HG02642 (cell line): ENCODE measurements around the gene ZNF329.
A peak's percentile ranks its signal among the peaks of the same experiment; 100 is the strongest.
"Not testable (repeated sequence)": the region's sequence is repeated elsewhere in the genome, so short reads cannot be mapped to it uniquely, and the experiment has no call there.

Experiments
- ATAC-seq: cut with Tn5 transposase; IDR thresholded peaks from one replicate; pipeline ENCODE4 v1.9.1; 2021; ENCODE audit warnings: mild to moderate bottlenecking; ENCODE audit not compliant: unreplicated experiment, poor library complexity

ZNF329 gene

DNA sequence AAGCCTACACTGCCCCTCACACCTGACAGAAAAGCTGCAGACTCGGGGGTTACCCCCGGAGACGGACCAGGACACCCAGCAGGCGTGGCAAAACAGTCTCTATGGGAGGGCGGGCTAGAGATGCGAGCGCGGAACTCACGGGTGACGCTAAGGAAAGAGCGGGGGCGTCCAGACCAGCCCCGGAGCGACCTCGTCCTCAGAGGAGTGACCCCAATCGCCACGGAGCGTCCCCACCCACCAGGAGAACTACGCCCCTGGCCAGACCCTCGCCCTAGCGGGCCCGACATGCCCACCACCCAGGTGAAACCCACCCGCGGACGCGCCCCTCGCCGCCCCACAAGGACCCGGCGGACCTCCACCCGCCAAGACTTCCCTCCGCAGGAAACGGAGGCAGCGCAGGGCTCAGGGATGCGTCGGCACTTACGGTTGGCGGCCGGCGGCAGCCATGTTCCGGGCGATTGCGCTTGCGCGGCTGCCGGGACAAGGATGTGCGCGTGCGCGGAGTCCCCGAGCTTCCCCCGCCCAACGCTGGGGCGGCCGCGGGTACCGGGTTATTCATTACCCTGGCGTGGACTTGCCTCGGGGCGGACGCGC lies at the start of gene ZNF329:
Gene ZNF329 (minus strand): TSS at position 462 of the 594 bp plus-strand sequence. CDS start 21,286 bp downstream, outside the sequence.
- peak; percentile 71 for ATAC-seq

DNA sequence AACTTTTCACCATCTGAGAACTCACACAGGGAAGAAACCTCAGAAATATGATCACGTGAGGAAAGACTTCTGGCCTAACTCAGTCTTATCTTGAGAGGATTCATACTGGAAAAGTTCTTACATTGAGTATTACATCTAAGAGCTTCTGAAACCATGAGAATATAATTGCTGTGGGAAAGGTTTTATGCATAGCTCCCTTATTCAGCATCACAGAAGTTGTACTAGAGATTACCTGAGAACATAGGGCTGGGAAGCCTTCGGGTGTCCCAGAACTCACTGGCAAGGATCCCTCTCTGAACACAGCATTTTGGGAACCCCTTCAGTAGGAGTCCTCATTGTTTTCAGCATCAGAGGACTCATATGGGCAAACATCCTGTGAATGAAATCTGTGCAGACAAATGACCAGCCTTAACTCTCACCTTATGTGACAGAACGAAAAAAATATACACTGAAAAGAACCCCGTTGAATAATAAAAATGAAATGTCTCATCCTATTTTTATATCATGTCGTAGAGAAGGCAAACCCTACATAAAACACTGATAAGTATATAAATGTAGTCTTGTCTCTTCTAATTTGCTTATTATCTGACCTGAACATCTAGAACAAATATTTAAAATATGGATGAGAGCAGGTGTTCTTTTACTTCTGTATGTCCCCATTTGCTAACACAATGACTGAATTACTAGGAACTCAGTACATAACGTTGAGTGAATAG lies 46.5 kb upstream of the ZNF329 start:
- no peak for ATAC-seq

DNA sequence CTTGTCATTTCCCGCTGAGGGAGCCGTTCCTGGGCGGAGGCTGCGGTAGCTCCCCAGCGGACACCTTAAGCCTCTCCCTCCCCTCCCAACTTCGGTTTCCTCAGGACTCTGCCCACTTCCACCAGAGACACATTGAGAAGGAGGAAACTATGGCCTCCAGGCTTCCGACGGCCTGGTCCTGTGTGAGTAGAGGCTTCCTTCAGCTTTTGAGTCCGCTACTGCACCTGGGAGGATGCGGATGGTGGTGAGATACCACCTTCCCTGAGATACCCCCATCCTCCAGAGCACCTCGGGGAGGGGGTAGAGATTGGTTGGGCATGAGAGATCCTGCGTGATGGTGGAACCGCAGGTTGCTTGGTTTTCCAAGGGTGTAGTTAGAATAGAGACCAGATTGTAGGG lies 33.2 kb upstream of the ZNF329 start:
- no peak for ATAC-seq

DNA sequence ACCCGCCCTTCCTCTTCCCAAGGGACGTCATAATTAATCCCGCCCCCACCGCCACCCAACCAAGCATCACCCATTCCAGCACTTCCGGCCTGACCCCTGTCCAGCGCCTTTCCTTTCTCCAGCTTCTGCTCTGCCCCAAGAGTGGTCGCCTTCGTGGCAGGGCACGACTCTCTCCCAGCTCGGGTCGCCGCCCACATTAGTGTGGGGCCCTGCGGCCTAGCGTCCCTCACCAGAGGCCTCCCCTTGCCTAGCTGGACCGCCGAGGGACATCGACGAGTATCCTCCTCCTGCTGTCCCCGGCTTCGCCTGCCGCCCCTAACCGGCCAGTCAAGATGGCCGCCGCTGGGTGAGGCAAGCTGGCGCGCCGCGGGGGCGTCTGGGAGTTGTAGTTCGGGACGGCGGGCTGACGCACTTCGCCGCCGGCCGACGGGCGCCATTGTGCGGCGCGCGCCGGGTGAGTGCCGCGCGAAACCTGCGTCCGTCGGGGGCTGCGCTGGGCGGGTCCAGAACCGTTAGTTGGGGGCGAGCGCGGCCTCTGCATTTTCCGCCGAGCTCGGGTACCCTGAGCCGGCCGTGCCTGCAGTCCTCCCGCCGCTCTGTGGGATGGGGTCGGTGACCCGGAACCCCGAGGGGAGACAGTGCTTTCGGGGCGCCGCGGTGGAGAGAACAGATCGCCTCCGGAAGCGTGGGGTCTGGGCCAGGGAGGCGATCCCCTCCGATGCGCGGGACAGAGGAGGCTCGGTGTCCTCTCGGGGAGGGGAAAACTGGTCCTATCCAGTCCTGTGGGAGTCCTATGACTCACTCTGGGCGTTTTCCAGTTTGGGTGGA lies 32.6 kb upstream of the ZNF329 start, which contains the start of gene ZNF274:
Gene ZNF274 (plus strand): TSS at position 73 of the 828 bp plus-strand sequence. CDS start 905 bp downstream, outside the sequence.
- peak; percentile 91 for ATAC-seq

DNA sequence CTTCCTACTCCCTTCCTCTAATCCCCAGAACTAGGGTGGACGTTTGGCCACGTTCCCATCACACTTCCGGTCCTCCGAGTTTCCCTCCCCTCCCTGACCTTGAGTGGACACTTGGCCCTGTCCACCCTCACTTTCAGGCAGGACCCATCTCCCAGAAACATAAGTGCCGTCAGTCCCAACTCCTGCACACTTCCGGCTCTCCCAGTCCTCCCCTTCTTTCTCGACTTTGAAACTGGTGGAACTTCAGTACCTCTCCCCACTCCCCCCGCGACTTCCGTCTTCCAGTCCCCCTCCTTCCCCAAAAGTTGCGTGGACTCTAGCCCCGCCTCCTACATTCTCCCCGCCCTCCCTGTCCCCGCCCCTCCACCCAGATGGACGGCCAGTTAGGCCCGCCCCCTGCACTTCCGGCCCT lies 32.0 kb upstream of the ZNF329 start:
- ATAC-seq, result no peak

DNA sequence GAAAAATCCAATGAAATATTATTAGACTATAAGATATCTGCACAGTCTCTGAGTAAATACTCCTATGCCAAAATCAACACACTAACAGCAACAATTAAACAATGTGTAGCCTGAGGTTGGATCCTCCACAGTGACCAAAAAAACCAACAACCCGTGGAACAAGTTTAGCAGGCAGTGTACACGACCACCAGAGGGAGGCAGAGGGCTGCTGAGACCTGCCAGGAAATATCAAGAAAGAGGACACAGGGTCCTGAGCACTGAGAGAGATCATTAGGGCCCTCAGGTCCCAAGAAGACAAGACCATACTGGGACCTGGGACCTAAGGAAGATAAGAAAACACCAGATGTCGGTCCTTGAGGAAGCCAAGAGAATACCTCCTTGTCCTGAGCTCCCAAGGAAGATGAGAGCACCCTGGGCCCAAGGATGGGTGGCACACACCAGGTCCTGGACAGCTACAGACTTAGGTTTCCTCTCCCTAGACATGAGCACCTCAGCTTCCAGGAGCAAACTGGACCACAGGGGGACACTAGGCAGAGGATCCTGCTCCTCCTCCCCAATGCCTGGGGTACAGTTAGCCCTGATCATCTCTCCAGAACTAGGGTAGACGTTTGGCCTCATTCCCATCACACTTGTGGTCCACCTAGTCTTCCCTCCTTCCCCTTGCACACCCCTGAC lies 31.4 kb upstream of the ZNF329 start:
- ATAC-seq, result no peak

DNA sequence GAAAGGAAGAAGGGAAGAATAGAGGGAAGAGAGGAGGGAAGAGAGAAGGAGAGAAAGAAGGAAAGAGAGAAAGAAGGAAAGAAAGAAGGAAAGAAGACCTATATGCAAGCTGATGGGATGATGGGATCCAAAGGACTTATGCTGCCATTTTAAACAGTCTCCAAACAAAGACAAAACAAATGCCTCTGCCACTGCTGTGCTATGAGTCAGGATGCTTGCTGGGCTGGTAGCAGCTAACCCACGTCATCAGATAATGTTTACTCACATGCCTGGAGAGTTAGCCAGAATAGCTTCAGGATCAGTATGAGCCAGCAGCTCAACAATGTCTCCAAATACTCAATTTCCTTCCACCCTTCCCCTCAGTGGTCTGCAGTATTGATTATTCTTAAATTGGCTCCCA lies 20.3 kb upstream of the ZNF329 start:
- no peak for ATAC-seq

DNA sequence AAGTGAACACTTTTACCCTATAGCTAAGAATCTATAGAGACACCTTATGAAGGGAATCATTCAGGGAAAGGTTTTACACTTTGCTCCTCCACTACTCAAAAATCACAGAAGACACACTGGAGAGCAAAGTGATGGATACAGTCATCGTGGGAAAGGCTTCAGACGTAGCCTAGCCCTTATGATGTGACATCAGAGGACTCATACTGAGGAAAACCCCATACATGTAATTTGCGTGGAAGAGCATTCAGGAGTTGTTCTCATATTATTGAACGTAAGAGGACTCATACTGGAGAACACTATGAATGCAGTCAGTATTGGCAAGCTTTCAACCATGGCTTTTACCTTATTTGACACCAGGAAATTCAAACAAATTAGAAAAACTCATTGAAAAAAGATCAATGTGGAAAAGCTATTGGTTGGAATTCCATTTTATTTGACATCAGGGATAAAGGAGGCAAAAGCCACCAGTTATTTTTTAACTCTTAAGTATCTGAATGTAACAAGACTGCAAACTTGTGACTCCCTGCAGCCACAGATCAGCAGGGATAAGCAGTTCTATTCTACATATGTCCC lies 16.2 kb upstream of the ZNF329 start:
- no peak for ATAC-seq

DNA sequence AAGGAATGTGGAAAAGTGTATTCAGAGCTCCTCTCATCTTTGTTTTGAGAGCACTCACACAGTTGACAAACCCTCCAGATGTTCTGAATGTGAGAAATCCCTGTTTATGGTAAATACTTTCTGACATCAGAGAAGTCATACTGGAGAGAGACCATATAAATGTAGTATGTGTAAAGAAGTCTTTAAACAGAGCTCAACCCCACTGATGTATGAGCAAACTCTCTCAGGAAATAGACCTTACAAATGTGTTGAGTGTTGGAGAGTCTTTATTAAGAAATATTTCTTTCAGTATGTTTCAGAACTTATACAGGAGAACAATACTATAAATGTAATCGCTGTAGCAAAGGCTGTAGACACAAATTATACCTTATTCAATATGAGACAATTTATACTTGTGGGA lies 15.7 kb upstream of the ZNF329 start:
- no peak for ATAC-seq

DNA sequence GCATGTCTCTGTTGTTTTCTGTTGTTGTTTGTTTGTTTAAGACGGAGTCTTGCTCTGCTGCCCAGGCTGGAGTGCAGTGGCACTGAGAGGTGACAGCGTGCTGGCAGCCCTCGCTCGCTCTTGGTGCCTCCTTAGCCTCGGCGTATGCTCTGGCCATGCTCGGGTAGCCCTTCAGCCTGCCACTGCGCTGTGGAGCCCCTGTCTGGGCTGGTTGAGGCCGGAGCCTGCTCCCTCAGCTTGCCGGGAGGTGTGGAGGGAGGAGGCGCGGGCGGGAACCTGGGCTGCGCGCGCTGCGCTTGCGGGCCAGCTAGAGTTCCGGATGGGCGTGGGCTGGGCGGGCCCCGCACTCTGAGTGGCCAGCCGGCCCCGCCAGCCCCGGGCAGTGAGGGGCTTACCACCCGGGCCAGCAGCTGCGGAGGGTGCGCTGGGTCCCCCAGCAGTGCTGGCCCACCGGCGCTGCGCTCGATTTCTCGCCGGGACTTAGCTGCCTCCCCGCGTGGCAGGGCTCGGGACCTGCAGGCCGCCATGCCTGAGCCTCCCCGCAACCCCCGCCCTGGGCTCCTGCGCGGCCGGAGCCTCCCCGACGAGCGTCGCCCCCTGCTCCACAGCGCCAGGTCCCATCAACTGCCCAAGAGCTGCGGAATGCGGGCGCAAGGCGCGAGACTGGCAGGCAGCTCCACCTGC lies 6.6 kb upstream of the ZNF329 start:
- ATAC-seq, result no peak

DNA sequence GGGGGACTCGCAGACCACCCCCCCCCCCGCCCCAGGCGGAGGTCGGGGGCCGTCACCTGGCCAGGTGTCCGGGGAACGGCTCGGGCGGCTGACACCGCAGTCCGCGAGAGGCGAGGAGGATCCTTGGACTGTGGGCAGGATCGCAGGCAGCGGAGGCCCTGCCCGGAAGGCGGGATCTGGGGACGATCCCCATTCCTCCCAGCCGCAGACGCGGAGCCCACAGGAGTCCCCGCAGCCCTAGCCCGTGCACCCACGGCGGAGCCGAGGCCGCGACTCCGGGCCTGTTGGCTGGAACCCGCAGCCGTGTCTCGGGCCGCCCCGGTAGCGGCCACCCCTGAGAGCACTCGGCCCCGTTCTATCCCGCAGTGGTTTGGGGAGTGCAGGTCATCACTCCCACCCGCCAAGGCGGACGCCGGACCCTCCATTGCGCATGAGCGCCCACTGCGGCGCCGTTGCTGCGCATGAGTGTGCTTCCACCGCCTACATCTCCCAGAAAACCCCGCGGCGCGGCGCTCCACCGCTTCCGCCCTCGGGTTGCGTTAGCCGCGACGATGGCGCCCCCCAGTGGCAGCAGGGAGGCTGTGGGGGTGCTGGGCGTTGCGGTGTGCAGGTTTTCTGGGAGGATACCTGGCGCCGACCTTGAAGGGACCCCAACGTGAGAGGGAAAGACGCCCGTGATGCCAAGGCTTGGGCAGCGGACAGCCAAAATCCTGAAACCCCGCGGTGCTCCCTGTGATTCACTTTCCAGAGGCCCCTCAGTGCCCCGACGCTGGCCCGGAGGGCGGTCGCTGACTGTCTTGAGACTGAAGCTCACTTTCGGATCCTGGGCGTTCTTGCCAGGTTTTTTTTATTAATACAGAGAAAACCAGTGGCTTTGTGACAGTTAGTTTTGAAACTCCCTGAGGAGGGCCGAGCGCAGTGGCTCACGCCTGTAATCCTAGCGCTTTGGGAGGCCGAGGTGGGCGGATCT lies 4.4 kb upstream of the ZNF329 start:
- peak; percentile 74 for ATAC-seq

DNA sequence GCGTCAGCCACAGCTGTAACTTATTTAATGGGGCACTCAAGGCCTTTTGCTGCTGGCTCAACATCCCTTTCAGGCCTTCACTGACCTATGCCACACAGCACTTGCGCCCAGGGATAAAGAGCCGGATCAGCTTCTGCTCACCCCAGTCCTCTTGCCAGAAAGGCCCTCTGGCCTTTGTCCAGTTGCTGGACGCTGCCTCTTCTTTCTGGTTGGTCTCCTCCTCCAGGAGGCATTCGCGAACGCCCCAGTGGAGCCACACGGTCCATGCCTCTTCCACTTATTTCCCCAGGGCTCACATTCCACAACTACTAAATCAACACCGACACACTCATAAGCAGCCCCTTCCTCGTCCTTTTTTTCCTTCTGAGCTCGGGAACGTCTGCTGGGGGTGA lies 3.7 kb upstream of the ZNF329 start:
- no peak for ATAC-seq

DNA sequence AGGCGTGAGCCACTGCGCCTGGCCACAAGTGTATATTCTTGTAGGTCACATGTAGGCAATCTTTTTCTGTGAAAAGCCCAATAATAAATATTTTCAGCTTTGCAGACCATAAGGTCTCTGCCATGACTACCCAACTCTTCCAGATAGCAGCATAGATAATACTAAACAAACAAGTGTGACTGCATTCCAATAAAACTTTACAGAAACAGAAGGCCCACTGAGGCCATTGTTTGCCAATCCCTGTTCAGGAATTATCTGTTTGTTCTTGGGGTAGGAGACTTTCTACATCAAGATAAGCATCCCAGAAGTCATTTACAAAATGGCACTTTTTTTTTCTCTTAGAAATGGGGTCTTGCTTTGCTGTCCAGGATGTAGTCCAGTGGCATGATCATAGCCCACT lies 2.8 kb upstream of the ZNF329 start:
- ATAC-seq, result no peak

DNA sequence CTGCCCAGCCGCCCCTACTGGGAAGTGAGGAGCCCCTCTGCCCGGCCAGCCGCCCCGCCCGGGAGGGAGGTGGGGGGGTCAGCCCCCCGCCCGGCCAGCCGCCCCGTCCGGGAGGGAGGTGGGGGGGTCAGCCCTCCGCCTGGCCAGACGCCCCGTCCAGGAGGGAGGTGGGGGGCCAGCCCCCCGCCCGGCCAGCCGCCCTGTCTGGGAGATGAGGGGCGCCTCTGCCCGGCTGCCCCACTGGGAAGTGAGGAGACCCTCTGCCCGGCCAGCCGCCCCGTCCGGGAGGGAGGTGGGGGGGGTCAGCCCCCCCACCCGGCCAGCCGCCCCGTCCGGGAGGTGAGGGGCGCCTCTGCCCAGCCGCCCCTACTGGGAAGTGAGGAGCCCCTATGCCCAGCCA lies 3.1 kb downstream of the ZNF329 start:
- ATAC-seq, result not testable (repeated sequence)

DNA sequence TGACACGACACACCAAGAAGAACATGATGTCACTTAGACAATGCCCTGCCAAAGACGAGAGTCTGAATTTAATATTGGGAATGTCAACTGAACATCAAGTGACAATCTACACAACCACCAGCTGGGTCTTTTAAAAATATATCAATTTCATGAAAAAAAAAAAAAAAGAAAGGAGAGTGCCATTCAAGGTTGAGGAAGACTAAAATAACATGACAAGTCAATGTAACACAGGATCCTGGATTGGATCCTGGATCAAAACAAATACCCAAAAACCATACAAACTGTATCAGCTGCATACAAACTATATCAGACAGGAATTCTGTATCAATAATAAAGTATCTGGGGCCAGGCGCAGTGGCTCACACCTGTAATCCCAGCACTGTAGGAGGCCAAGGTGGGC lies 4.7 kb downstream of the ZNF329 start:
- ATAC-seq, result no peak

DNA sequence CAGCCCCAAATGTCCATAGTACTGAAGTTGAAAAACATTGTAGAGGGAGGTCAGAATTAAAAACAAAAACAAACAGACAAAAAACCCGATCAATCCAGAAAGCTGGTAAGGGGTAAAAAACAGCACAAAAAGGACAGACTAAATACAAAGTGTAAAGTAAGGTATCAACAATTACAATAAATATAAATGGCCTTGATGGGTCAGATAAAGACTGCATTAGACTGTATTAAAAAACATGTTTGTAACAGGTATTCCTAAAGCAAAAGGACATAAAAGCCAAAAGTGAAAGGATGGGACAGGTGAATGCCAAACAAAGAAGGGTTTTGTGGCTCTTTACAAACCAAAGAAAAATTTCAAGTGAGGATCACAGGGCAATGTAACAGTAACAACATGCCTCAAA lies 16.3 kb downstream of the ZNF329 start:
- ATAC-seq, result no peak

DNA sequence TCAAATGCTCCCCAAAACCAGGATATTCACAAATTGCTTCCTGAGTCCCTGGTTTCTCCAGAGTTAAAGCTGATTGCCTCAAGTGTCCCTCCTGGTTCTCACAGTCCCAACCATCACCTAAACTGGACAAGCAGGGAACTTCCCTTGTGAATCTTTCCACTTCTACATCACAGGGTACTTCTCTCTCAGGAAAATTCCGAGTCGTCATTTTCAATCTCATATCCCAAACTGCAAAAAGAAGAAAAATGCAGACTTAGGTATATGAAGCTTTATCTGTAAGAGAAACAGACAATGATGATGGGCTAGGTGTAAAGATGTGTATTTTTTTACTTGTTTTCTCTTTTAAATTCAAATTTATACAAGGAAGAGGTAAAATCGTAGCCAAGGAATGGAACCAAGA lies 21.3 kb downstream of the ZNF329 start:
- ATAC-seq, result no peak

DNA sequence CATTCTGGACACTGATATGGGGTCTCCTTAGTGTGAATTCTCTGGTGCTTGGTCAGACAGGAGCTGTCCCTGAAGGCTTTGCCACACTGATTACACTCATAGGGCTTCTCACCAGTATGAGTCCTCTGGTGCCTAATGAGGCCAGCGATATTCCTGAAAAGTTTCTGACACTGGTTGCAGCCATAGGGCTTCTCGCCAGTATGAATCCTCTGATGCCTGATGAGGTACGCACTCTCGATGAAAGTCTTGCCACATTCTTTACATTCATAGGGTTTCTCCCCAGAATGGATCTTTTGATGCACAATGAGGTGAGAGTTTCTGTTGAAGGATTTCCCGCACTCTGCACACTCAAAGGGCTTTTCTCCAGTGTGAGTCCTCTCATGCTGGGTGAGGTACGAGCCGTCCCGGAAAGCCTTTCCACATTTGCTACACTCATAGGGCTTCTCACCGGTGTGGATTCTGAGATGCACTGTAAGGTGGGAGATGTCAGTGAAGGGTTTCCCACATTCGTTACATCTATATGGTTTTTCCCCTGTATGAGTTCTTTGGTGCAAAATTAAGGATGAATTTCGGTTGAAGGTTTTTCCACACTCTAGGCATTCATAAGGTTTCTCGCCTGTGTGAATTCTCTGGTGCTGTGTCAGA lies 22.4 kb downstream of the ZNF329 start:
- no peak for ATAC-seq
